Gastrocnemius medialis (tissue), 4 donors: ENCODE data around the gene MX2.

Source experiments
- CTCF ChIP-seq, 5 experiments: fragments of 450-650 bp in 3 of 5; fragments of 200-600 bp in 2 of 5; sonication (generic) in 2 of 5; IDR thresholded peaks in 4 of 5; conservative IDR thresholded peaks in 1 of 5; 1 replicate in 4 of 5; 2 replicates in 1 of 5; pipeline ENCODE4 v1.5.1; 2016 to 2019; ENCODE audit warnings: antibody characterized with exemption in 5 of 5, mild to moderate bottlenecking in 3 of 5, moderate library complexity in 3 of 5
- POLR2A ChIP-seq, 2 donors: fragments of 450-650 bp; IDR thresholded peaks; one replicate each; pipeline ENCODE4 v1.6.1; 2017; ENCODE audit warnings: antibody characterized with exemption in 2 of 2, mild to moderate bottlenecking in 2 of 2, moderate library complexity in 2 of 2

- TF ChIP-seq CTCF (IDR thresholded peaks at IDR 0.05 in 4 of 5, conservative IDR thresholded peaks at IDR 0.05 in 1 of 5), result no peak
- TF ChIP-seq POLR2A (IDR thresholded peaks at IDR 0.05), result no peak
These were observed 76.7 kb downstream of the MX2 start for GRCh38 chr21:41438425-41439113.
